GM19455 (cell line): ENCODE measurements around the gene TJAP1.
"Not testable (repeated sequence)": the region's sequence is repeated elsewhere in the genome, so short reads cannot be mapped to it uniquely, and the experiment has no call there.

Experiments used
- ATAC-seq: cut with Tn5 transposase; IDR thresholded peaks from one replicate; pipeline ENCODE4 v1.9.1; 2021; ENCODE audit not compliant: unreplicated experiment

Gene TJAP1

GRCh38 chr6:43523284-43523683, 45.9 kb downstream of the TJAP1 start:
- no peak for ATAC-seq

GRCh38 chr6:43524483-43524961, 47.2 kb downstream of the TJAP1 start:
- no peak for ATAC-seq

GRCh38 chr6:43532201-43532600, 54.8 kb downstream of the TJAP1 start:
- no peak for ATAC-seq

GRCh38 chr6:43538986-43539385, 61.6 kb downstream of the TJAP1 start:
- not testable (repeated sequence) for ATAC-seq

- ATAC-seq = not testable (repeated sequence)
Observed at GRCh38 chr6:43539409-43539808, 62.0 kb downstream of the TJAP1 start.

- ATAC-seq = no peak
Observed at GRCh38 chr6:43540507-43540906, 63.1 kb downstream of the TJAP1 start.

GRCh38 chr6:43541774-43542471, 64.6 kb downstream of the TJAP1 start:
- no peak for ATAC-seq

- no peak for ATAC-seq
Observed at GRCh38 chr6:43544461-43544860, 67.1 kb downstream of the TJAP1 start.

- no peak for ATAC-seq
Observed at GRCh38 chr6:43547222-43547621, 69.9 kb downstream of the TJAP1 start.
